ENCODE results near the gene AOC2. TPM values are rescaled to one million over a fixed set of nuclear protein-coding genes. Genes with fewer than 3 reads are reported as not detected.

Gene AOC2
- total RNA-seq, 1 experiment from 2014 or later, result 7.1 TPM

DNA sequence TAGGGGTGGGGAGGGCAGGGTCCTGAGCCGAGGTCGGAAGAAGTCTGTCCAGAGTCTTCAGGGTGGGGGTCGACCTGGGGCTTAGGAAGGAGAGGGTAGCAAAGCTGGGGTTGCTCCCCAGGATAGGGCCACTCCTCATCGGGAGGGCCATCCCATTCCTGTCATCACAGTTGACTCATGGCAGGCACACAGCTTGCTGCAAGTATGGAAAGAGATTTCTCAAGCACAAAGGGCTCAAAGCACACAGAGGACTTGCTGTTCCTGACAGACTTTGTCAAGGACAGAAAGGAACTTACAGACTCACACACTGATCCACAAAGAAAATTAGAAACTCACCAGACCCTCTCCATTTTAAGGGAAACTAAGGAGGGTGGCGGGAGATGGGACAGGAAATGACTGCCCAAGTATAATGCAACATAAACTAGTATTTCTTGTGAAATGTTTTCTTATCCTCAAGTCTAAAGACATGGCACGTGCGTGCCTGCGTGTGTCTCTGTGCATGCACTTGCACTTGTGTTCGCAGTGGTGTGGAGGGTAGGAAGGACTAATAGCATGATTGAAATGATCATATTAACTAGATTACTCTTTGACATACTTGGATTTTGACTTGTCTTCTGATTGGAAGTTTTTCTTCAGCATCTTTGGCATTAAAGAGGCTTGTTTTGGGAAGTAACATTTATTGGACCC lies 2.4 kb downstream of the AOC2 start:
- no peaks in the 10 kb centered on the region for H3K79me1 ChIP-seq (ENCODE audit: insufficient read depth, low read depth, low read length, poor library complexity, severe bottlenecking)
- no peak overlapping the region for H3K14ac ChIP-seq (ENCODE audit: insufficient read depth, low read length)
- H2AK5ac ChIP-seq (ENCODE audit: insufficient read length, low read length), result no peak overlapping the region
- H3K56ac ChIP-seq (ENCODE audit: insufficient read length, low read depth, low read length), result no peak overlapping the region
- H3K27me3 Mint-ChIP-seq (ENCODE audit: low read depth), result no peaks in the 10 kb centered on the region
- no peaks in the 10 kb centered on the region for H3K27me3 ChIP-seq (ENCODE audit: insufficient read depth, low read length)
- no peak overlapping the region for H2BK20ac ChIP-seq (ENCODE audit: low read depth, low read length, poor library complexity, severe bottlenecking)
- H2BK15ac ChIP-seq (ENCODE audit: low read depth, low read length), result no peak overlapping the region
- no peaks in the 10 kb centered on the region for H3K4me1 ChIP-seq (ENCODE audit: insufficient read depth, low read length)
- H3K4ac ChIP-seq (ENCODE audit: low read depth, low read length), result no peak overlapping the region
- DNase-seq, result no peak
- TF ChIP-seq, protein P1, sequence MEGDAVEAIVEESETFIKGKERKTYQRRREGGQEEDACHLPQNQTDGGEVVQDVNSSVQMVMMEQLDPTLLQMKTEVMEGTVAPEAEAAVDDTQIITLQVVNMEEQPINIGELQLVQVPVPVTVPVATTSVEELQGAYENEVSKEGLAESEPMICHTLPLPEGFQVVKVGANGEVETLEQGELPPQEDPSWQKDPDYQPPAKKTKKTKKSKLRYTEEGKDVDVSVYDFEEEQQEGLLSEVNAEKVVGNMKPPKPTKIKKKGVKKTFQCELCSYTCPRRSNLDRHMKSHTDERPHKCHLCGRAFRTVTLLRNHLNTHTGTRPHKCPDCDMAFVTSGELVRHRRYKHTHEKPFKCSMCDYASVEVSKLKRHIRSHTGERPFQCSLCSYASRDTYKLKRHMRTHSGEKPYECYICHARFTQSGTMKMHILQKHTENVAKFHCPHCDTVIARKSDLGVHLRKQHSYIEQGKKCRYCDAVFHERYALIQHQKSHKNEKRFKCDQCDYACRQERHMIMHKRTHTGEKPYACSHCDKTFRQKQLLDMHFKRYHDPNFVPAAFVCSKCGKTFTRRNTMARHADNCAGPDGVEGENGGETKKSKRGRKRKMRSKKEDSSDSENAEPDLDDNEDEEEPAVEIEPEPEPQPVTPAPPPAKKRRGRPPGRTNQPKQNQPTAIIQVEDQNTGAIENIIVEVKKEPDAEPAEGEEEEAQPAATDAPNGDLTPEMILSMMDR (conservative IDR thresholded peaks at IDR 0.05), result no peak
- no peak overlapping the region for H2BK5ac ChIP-seq (ENCODE audit: insufficient read length, low read length)
- H3K18ac ChIP-seq (ENCODE audit: insufficient read length, low read depth, low read length), result no peak overlapping the region
- H3K4me2 ChIP-seq (ENCODE audit: insufficient read depth, insufficient read length, low read length), result no peak overlapping the region
- H3K9me3 Mint-ChIP-seq, result no peaks in the 10 kb centered on the region; a peak in 1 of 5 replicates
- H3K4me1 Mint-ChIP-seq, result peaks cover 6 to 8% of the 10 kb centered on the region in 2 experiments; a peak in 2 of 4 replicates
- H3T11ph ChIP-seq (ENCODE audit: low read length), result no peak overlapping the region
- peak overlapping the region in 1 of 3 experiments; percentile 49; a peak in 2 of 7 replicates for H3K27ac Mint-ChIP-seq
- H3K23ac ChIP-seq (ENCODE audit: insufficient read length, low read depth, low read length), result no peak overlapping the region
- no peak overlapping the region for H4K8ac ChIP-seq (replicated peaks; ENCODE audit: insufficient read length, low read depth, low read length)
- H3K4me3 Mint-ChIP-seq, result no peak overlapping the region; a peak in 2 of 5 replicates
- H3K23me2 ChIP-seq (ENCODE audit: insufficient read length, low read depth, low read length, poor library complexity, severe bottlenecking), result no peaks in the 10 kb centered on the region
- no CpG with 5 or more reads among the region's 9 CpGs for whole genome bisulfite sequencing (ENCODE audit: extremely low coverage, insufficient read length, low lambda C conversion rate)
- no peak overlapping the region for H2BK12ac ChIP-seq (ENCODE audit: insufficient read length, low read depth, low read length)
- no peaks in the 10 kb centered on the region for H4K20me1 ChIP-seq (ENCODE audit: control insufficient read depth, insufficient read depth, insufficient read length)
- no peaks in the 10 kb centered on the region for H3K9me3 ChIP-seq (ENCODE audit: control insufficient read depth, low read depth, low read length)
- H2AFZ ChIP-seq (ENCODE audit: low read length), result no peak overlapping the region
- H3K9ac ChIP-seq (ENCODE audit: extremely low read depth, insufficient read length, low read length), result no peak overlapping the region
- no peak overlapping the region for H4K5ac ChIP-seq (ENCODE audit: insufficient read length, low read depth, low read length)
- no peak overlapping the region for H4K91ac ChIP-seq (ENCODE audit: insufficient read length, low read depth, low read length)
- peaks cover 26 to 42% (median 38%) of the 10 kb centered on the region in 3 experiments; a peak in 6 of 7 replicates for H3K36me3 Mint-ChIP-seq (ENCODE audit: insufficient read depth in 1 of 3, low read depth in 3 of 3)
- H3K79me2 ChIP-seq (ENCODE audit: insufficient read depth, low read length), result no peaks in the 10 kb centered on the region
- H2BK120ac ChIP-seq (ENCODE audit: low read depth, low read length, poor library complexity, severe bottlenecking), result no peak overlapping the region
- no peak overlapping the region for H3K27ac ChIP-seq (ENCODE audit: insufficient read length, low read depth, low read length)

Measured in H9 (cell line).